Measurements from ENCODE around the gene FKBP10.
"Not testable (repeated sequence)": the region's sequence is repeated elsewhere in the genome, so short reads cannot be mapped to it uniquely, and the experiment has no call there.

FKBP10 gene

GRCh38 chr17:41848788-41849187, 36.0 kb downstream of the FKBP10 start:
- DNase-seq, result no peak

GRCh38 chr17:41849251-41849990, 36.6 kb downstream of the FKBP10 start:
- no peak for DNase-seq

GRCh38 chr17:41851382-41851781, 38.6 kb downstream of the FKBP10 start:
- not testable (repeated sequence) for DNase-seq

- DNase-seq, result no peak
Observed at GRCh38 chr17:41860254-41860931, 47.6 kb downstream of the FKBP10 start.

- DNase-seq, result no peak
Observed at GRCh38 chr17:41863074-41863848, 50.5 kb downstream of the FKBP10 start.

GRCh38 chr17:41864498-41864835, 51.7 kb downstream of the FKBP10 start:
- peak; percentile 10 for DNase-seq

GRCh38 chr17:41864836-41865595, 52.2 kb downstream of the FKBP10 start, which contains the start of gene KLHL11:
KLHL11 (minus strand) TSS chr17:41865423; CDS start chr17:41865370, 53 bp downstream.
- DNase-seq, result peak; percentile 82

- no peak for DNase-seq
Observed at GRCh38 chr17:41865596-41865893, 52.7 kb downstream of the FKBP10 start.

GRCh38 chr17:41868568-41868967, 55.8 kb downstream of the FKBP10 start:
- DNase-seq, result no peak

- no peak for DNase-seq
Observed at GRCh38 chr17:41869426-41869825, 56.6 kb downstream of the FKBP10 start.

- no peak for DNase-seq
Observed at GRCh38 chr17:41870097-41870496, 57.3 kb downstream of the FKBP10 start.

GRCh38 chr17:41870627-41871026, 57.8 kb downstream of the FKBP10 start:
- DNase-seq, result no peak

- DNase-seq, result no peak
Observed at GRCh38 chr17:41871789-41872188, 59.0 kb downstream of the FKBP10 start.
